NCI-H524 treated with DMSO at 0.1 percent for 48 hours (cell line): ENCODE results near the gene LRP11.
A peak's percentile ranks its signal among the peaks of the same experiment; 100 is the strongest.
"Not testable (repeated sequence)": the region's sequence is repeated elsewhere in the genome, so short reads cannot be mapped to it uniquely, and the experiment has no call there.

Experiments
- DNase-seq: peaks from one replicate; lab custom pipeline; 2025; lab: John Stamatoyannopoulos, UW

LRP11 gene

GRCh38 chr6:149863698-149864577, at the start of gene LRP11:
TSS of gene LRP11 (minus strand) at chr6:149864359. CDS start at chr6:149864020, 339 bp downstream.
- peak; percentile 31 for DNase-seq

- no peak for DNase-seq
Observed at GRCh38 chr6:149913540-149914240, 49.5 kb upstream of the LRP11 start.

GRCh38 chr6:149913085-149913484, 48.9 kb upstream of the LRP11 start:
- DNase-seq, result no peak

GRCh38 chr6:149912680-149913079, 48.5 kb upstream of the LRP11 start:
- not testable (repeated sequence) for DNase-seq

- no peak for DNase-seq
Observed at GRCh38 chr6:149910721-149911151, 46.6 kb upstream of the LRP11 start.

- DNase-seq, result no peak
Observed at GRCh38 chr6:149909701-149910470, 45.7 kb upstream of the LRP11 start.

- DNase-seq, result not testable (repeated sequence)
Observed at GRCh38 chr6:149908480-149908879, 44.3 kb upstream of the LRP11 start.

GRCh38 chr6:149907317-149907716, 43.2 kb upstream of the LRP11 start:
- DNase-seq, result no peak

- no peak for DNase-seq
Observed at GRCh38 chr6:149906405-149906804, 42.2 kb upstream of the LRP11 start.

- DNase-seq, result no peak
Observed at GRCh38 chr6:149905911-149906371, 41.8 kb upstream of the LRP11 start.

- DNase-seq, result no peak
Observed at GRCh38 chr6:149905371-149905910, 41.3 kb upstream of the LRP11 start.

- DNase-seq, result no peak
Observed at GRCh38 chr6:149904661-149905370, 40.7 kb upstream of the LRP11 start.

GRCh38 chr6:149903938-149904611, 39.9 kb upstream of the LRP11 start:
- no peak for DNase-seq

GRCh38 chr6:149901444-149902140, 37.4 kb upstream of the LRP11 start:
- DNase-seq, result no peak

- DNase-seq, result no peak
Observed at GRCh38 chr6:149900620-149901443, 36.7 kb upstream of the LRP11 start.

- DNase-seq, result no peak
Observed at GRCh38 chr6:149899926-149900619, 35.9 kb upstream of the LRP11 start.

- DNase-seq, result no peak
Observed at GRCh38 chr6:149899486-149899885, 35.3 kb upstream of the LRP11 start.

GRCh38 chr6:149898966-149899365, 34.8 kb upstream of the LRP11 start:
- DNase-seq, result no peak
